CD4-positive, alpha-beta T cell treated with Interferon alpha-2 for 1 hour (primary cell): ENCODE data around the gene ARHGAP26.

Experiments
- DNase-seq, 2 donors: peaks; one replicate each; pipeline ENCODE4 v3.0.0-alpha.2; 2020 to 2022

ARHGAP26 gene

GRCh38 chr5:143130613-143131305 is 360.6 kb downstream of the ARHGAP26 start:
- DNase-seq: no peak

- DNase-seq: no peak
Measured at GRCh38 chr5:143131972-143132371, 361.8 kb downstream of the ARHGAP26 start.

- DNase-seq: no peak
Measured at GRCh38 chr5:143132739-143133138, 362.6 kb downstream of the ARHGAP26 start.

- no peak for DNase-seq
Measured at GRCh38 chr5:143133721-143134120, 363.5 kb downstream of the ARHGAP26 start.

GRCh38 chr5:143134269-143134668 is 364.1 kb downstream of the ARHGAP26 start:
- DNase-seq: no peak

- no peak for DNase-seq
Measured at GRCh38 chr5:143134900-143135299, 364.7 kb downstream of the ARHGAP26 start.

GRCh38 chr5:143135832-143136551 is 365.8 kb downstream of the ARHGAP26 start:
- DNase-seq: no peak

GRCh38 chr5:143138839-143139238 is 368.7 kb downstream of the ARHGAP26 start:
- no peak for DNase-seq

GRCh38 chr5:143139585-143139984 is 369.4 kb downstream of the ARHGAP26 start:
- no peak for DNase-seq

GRCh38 chr5:143140492-143141203 is 370.5 kb downstream of the ARHGAP26 start:
- no peak for DNase-seq

GRCh38 chr5:143141652-143142051 is 371.5 kb downstream of the ARHGAP26 start:
- DNase-seq: no peak

GRCh38 chr5:143142596-143143435 is 372.6 kb downstream of the ARHGAP26 start:
- no peak for DNase-seq

- no peak for DNase-seq
Measured at GRCh38 chr5:143143973-143144372, 373.8 kb downstream of the ARHGAP26 start.

- no peak for DNase-seq
Measured at GRCh38 chr5:143145243-143146160, 375.3 kb downstream of the ARHGAP26 start.

GRCh38 chr5:143146161-143146560 is 376.0 kb downstream of the ARHGAP26 start:
- DNase-seq: no peak

- DNase-seq: no peak
Measured at GRCh38 chr5:143147383-143147782, 377.2 kb downstream of the ARHGAP26 start.

GRCh38 chr5:143147902-143148301 is 377.7 kb downstream of the ARHGAP26 start:
- DNase-seq: no peak

- DNase-seq: no peak
Measured at GRCh38 chr5:143148771-143149170, 378.6 kb downstream of the ARHGAP26 start.

- DNase-seq: no peak
Measured at GRCh38 chr5:143149759-143150158, 379.6 kb downstream of the ARHGAP26 start.

GRCh38 chr5:143151056-143151700 is 381.0 kb downstream of the ARHGAP26 start:
- no peak for DNase-seq

GRCh38 chr5:143152445-143152844 is 382.3 kb downstream of the ARHGAP26 start:
- no peak for DNase-seq
